Transverse colon (tissue), 4 donors: ENCODE results near the gene LRIG1.

Experiments used
- POLR2A ChIP-seq: fragments of 450-650 bp; IDR thresholded peaks from one replicate; pipeline ENCODE4 v1.6.1; 2016; ENCODE audit warnings: antibody characterized with exemption, mild to moderate bottlenecking, moderate library complexity
- POLR2AphosphoS5 ChIP-seq, 3 donors: sonication (generic); formaldehyde crosslinking; IDR thresholded peaks; one replicate each; pipeline ENCODE4 v1.6.1; 2016; ENCODE audit warnings: antibody characterized with exemption in 3 of 3
- TF ChIP-seq, protein P1 (sequence below), 5 experiments: fragments of 200-600 bp in 3 of 5; fragments of 450-650 bp in 2 of 5; sonication (generic) in 3 of 5; IDR thresholded peaks; 1 replicate in 2 of 5; 2 replicates in 3 of 5; pipeline ENCODE4 v1.5.1; 2016 to 2017; ENCODE audit warnings: antibody characterized with exemption in 5 of 5, inconsistent platforms in 3 of 5, mild to moderate bottlenecking in 2 of 5, moderate library complexity in 1 of 5

DNA sequence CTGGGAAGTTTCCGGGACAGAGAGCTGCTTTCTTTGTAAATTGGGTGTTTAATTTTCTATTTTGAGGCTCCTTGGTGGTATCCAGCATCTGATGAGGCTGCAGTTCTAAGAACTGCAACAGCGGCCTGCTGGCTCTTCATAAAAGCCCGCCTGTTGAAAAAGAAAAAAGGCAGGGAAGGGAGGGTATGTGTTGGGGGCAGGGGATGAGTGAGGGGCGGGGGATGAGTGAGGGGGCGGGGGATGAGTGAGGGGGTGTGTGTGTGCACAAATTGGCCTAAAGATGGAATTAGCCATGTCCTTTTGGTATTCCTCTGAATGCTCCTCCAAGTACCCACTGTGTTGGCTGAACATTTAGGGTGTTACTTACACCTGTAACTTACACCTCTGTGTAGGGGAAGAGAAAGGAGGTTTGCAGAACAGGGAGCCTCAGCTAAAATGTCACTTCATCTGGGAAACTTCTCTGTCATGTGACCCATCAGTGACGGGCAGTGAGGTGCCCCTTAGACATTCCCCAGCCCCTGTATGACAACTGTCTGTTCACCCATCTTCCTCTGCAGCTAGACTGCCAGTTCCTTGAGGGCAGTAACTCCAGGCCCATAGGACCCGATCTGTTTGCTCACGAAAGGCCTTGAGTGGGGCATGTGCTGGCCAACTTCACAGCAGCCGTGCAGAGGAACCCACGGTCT, 57.6 kb downstream of the LRIG1 start:
- TF ChIP-seq, protein P1, sequence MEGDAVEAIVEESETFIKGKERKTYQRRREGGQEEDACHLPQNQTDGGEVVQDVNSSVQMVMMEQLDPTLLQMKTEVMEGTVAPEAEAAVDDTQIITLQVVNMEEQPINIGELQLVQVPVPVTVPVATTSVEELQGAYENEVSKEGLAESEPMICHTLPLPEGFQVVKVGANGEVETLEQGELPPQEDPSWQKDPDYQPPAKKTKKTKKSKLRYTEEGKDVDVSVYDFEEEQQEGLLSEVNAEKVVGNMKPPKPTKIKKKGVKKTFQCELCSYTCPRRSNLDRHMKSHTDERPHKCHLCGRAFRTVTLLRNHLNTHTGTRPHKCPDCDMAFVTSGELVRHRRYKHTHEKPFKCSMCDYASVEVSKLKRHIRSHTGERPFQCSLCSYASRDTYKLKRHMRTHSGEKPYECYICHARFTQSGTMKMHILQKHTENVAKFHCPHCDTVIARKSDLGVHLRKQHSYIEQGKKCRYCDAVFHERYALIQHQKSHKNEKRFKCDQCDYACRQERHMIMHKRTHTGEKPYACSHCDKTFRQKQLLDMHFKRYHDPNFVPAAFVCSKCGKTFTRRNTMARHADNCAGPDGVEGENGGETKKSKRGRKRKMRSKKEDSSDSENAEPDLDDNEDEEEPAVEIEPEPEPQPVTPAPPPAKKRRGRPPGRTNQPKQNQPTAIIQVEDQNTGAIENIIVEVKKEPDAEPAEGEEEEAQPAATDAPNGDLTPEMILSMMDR (IDR thresholded peaks at IDR 0.05) = no peak
- TF ChIP-seq POLR2AphosphoS5 (IDR thresholded peaks at IDR 0.05) (no peak), POLR2A (no peak)
